DND-41 (cell line): ENCODE results near the gene TSHR.

ENCODE experiments used
- CTCF ChIP-seq: IDR thresholded peaks from 2 replicates; pipeline ENCODE4 v1.5.1; 2012; ENCODE audit warnings: borderline replicate concordance, low read length, moderate library complexity, mild to moderate bottlenecking; ENCODE audit not compliant: poor library complexity, severe bottlenecking; ENCODE audit errors: extremely low read depth
- EZH2 ChIP-seq: IDR thresholded peaks from 3 replicates; pipeline ENCODE4 v1.6.1; 2012; ENCODE audit warnings: borderline replicate concordance, low read depth, mild to moderate bottlenecking, moderate library complexity, low read length, inconsistent platforms; ENCODE audit not compliant: severe bottlenecking

GRCh38 chr14:81141426-81141825, 186.0 kb downstream of the TSHR start:
- TF ChIP-seq EZH2 (no peak), CTCF (no peak)
